DMS 273 treated with DMSO at 0.1 percent for 48 hours (cell line): ENCODE data around the gene KDM4B.

Experiments
- DNase-seq: peaks from one replicate; lab custom pipeline; 2025; lab: John Stamatoyannopoulos, UW

Gene KDM4B

DNA sequence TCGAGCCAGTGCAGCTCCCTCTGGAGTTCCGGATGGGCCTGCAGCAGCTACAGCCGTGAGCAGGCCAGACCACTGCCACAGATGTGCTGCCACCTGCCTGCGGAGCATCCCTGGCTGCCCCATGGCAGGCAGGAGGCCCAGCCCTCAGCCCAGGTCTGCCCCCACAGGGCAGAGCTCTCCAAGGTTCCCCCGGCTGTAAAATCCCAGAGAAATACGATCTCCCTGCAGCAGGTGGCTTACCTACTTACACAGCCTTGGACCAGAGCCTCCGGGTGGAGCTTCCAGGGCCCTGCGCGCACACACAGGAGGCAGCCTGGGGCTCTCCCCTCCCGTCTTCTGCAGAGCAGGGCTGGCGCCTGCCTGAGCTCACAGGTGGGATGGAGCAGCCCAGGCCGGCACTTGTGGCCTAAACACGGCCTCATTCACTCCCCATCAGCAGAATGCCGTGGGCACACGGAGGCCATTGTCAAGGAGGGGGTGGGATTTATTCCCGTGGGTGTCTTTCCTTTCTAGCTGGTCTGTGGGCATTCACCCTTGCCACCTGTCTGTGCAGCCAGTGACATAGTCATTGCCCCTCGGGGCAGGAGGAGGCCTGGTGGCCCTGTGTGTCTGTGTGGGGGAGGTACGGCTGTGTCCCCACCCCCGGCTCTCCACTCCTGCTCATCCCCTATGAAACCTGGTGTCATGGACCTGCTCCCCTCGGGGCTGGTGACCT is 118.0 kb downstream of the KDM4B start:
- DNase-seq, result peak; percentile 39

DNA sequence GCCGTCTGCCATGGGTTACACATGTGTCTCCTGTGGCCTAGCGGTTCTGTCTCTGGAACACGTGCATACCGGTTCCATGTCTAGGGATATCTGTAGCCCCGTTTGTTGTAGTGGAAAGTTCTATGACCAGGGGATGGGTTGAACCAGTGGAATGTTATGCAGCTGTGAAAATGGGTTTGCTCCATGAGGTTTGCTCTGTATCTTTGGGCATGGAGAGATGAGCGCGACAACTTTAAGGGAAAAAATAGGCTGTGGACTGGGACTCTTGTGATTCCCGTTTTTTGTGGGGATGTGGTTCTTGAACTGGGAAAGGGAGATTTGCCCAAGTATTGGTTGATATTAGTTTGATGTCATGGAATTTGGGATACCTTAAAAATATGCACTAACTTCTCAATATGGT is 120.4 kb downstream of the KDM4B start:
- no peak for DNase-seq

- DNase-seq, result no peak
These were observed 121.6 kb downstream of the KDM4B start for GRCh38 chr19:5090465-5091017.

DNA sequence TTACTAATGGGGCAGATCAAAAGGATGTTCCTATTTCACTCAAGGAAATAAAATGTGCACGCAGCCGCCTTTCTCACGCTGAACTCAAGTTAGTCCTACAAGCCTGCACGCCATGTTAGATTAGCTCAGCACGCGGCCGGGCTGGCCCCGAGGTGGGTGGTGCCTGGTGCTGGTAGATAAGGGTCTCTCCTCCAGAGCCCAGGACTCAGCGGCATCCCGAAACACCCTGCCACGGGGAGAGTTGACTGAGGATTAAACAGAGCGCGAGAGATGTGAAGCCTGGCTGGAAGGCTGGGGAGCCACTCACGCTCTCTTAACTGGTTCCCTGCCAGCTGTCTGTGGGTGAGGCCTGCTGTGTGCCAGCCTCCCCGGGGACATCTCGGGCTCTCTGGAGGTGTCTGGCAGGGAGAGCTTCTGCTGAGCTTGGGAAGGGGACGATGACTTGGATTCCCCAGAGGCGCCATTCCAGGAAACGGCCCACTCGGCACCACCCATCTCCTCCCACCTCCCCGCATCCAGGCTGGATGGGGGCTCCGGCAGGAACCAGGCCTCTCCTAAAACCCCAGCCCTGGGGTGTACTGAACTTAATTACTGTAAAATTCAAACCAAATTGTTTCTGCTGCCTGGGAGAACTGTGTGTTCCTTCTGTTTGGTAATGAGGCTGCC is 122.2 kb downstream of the KDM4B start:
- DNase-seq, result no peak

GRCh38 chr19:5091684-5092480 is 123.0 kb downstream of the KDM4B start:
- DNase-seq, result no peak

DNA sequence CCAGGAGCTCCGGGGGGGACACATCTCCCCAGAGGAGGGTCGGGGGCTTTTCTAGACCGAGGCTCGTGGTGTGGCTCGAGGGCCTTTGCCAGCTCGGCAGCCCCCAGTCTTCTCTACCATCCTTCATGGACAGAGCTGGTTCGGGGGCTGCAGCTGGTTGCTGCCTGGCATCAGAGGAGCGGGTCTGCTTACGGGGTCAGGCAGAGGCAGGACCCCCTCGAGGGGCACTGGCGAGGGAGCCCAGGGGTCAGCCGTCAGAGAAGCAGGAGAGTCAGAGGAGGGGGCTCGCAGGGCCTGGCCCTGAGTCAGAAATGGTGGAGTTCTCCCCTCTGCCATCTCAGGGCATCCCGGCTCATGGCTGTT is 123.5 kb downstream of the KDM4B start:
- DNase-seq, result no peak

GRCh38 chr19:5093297-5093928 is 124.5 kb downstream of the KDM4B start:
- DNase-seq, result peak; percentile 22

- DNase-seq, result no peak
These were observed 125.2 kb downstream of the KDM4B start for GRCh38 chr19:5093948-5094718.

GRCh38 chr19:5094768-5095567 is 126.1 kb downstream of the KDM4B start:
- DNase-seq, result no peak

DNA sequence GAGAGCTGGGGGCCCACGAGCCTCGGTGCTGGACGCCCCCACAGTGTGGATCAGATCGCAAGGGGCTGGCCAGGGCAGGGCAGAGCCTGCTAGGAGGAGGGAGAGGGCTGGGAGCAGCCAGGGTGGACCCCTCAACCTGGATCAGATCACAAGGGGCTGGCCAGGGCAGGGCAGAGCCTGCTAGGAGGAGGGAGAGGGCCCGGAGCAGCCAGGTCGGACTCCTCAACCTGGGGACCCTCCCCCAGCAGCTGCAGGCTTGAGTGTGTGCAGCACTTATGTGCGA is 126.6 kb downstream of the KDM4B start:
- no peak for DNase-seq

DNA sequence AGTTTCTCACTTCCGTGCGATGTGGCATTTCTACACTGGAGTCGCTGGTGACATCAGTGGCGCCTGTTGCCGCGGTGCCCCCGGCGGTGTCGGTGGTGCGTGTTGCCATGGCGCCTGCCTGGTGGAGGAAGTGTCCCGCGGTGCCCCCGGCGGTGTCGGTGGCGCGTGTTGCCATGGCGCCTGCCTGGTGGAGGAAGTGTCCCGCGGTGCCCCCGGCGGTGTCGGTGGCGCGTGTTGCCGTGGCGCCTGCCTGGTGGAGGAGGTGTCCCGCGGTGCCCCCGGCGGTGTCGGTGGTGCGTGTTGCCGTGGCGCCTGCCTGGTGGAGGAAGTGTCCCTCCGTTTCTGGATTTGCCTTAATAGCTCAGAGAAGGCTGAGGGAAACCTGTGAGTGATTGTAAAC is 127.6 kb downstream of the KDM4B start:
- no peak for DNase-seq

GRCh38 chr19:5097331-5097930 is 128.5 kb downstream of the KDM4B start:
- DNase-seq, result no peak

GRCh38 chr19:5097959-5098623 is 129.2 kb downstream of the KDM4B start:
- no peak for DNase-seq

DNA sequence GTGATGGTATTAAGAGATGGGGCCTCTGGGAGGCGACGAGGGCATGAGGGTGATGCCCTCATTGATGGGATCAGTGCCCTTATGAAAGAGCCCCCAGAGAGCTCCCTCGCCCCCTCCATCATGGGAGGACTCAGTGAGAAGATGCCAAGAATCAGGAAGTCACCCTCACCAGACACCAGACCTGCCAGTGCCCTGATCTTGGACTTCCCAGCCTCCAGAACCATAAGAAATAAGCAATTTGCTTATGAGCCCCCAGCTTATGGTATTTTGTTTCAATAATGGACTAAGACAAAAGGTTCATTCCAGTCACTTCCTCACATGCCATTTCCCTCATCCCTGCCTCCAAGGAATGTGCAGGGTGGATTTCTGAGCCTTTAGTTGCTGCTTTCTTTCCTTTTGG is 129.7 kb downstream of the KDM4B start:
- DNase-seq, result no peak

DNA sequence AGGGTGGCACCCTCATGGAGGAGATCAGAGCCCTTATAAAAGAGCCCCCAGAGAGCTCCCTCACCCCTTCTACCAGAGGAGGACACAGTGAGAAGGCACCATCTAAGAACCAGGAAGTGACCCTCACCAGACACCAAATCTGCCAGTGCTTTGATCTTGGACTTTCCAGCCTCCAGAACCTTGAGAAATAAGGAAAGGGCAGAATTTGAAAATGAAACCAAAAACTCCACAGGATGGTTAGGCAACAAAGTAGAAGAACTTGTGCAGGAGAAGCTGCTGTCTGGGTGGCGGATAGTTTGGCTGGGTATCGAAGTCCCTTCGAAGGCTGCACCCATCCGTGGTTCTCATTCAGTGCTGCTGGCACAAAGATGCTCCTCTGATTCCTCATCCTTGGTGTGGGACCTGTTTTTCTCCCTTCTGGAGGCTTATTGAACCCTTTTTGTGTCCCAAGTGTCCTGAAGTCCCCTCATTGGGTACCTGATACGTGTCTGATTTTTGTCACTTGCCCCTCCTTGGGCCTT is 130.8 kb downstream of the KDM4B start:
- DNase-seq, result no peak

GRCh38 chr19:5101871-5102270 is 133.0 kb downstream of the KDM4B start:
- DNase-seq, result no peak

- DNase-seq, result no peak
These were observed 133.6 kb downstream of the KDM4B start for GRCh38 chr19:5102520-5102919.

GRCh38 chr19:5103061-5103701 is 134.3 kb downstream of the KDM4B start:
- DNase-seq, result no peak

GRCh38 chr19:5103812-5104410 is 135.0 kb downstream of the KDM4B start:
- peak; percentile 26 for DNase-seq
